Measurements from ENCODE around the gene RBM33.
"Not testable (repeated sequence)": the region's sequence is repeated elsewhere in the genome, so short reads cannot be mapped to it uniquely, and the experiment has no call there.

Gene RBM33

DNA sequence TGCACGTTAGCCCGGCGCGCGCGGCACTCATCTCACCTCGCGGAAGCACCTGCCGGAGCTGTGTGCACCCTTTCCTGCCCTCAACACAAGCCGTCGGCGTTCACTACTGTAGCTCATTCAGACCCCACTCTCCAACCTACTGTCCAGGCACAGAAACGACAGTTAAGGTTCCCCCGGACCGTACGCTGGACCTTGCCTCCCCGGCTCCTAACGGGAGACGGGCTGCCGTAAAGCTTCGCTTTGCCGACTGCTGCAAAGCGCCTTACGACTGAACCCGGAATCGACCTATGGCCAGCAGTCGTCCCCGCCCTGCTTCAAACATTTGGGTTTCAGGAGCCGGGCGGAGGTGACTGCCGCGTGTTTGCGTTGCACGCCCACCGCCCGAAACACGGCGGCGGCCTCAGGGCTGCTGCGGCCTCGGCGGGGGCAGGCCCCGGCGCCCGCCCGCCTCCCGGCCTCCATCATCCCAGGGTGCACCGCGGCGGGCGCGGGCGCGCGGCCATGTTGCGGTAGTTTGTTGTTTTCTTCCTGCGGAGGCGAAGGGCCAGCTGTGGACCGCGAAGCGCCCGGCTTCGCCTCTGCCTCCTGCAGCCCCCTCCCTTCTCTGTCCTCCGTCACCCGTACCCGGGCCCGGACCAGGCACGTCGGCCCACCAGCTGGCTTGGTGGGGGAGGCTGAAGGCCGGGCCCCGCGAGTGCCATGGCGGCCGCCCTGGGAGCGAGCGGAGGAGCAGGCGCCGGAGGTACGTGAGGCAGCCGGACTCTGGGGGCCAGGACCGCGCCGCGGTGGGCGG, at the start of gene RBM33:
TSS of gene RBM33 (plus strand) at position 484 of the 793 bp plus-strand sequence. CDS start at position 700, 216 bp downstream.
- DNase-seq, result peak; percentile 92 to 95
- TF ChIP-seq GATA1 (IDR thresholded peaks at IDR 0.05; ENCODE audit: low read depth, low read length) (no peak), POLR2A (IDR thresholded peaks at IDR 0.05; ENCODE audit: low read length) (peak; percentile 95)

DNA sequence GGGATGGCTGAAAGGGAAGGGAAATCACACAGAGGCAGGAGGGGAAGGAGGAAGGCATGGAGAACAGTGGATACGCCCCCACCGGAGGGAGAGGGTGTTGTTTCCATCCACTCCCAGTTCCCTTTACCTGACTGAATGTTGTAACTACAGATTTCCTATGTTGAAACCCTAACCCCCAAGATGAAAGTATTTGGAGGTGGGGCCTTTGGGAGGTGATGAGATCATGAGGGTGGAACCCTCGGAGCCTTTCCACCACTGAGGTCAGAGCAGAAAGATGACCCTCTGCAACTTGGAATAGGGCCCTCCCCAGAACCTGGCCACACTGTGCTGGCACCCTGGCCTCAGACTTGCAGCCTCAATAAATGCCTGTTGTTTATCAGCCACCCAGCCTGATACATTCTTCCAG, 49.5 kb upstream of the RBM33 start:
- TF ChIP-seq GATA1 (IDR thresholded peaks at IDR 0.05; ENCODE audit: low read depth, low read length), result no peak
- peak in 1 of 2 experiments; percentile 6 for DNase-seq

DNA sequence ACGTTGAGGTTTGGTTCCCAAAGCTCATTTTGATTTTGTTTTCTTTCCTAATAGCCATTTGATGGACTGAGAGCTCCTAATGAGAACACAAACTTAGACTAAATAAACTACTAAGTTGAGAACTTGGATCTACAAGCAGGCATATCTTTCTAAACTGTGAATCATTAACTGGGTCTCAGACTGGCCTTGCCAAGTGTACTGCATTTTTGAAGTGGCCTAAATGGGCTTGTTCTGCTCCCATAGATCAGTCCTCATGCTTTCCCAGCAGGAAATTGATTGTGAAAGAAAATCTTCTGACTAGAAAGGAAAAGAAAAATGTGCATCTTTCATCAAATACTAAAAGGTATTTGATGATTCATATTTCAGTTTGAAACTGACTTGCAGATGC, 46.7 kb upstream of the RBM33 start:
- DNase-seq, result no peak
- no peak for TF ChIP-seq GATA1 (IDR thresholded peaks at IDR 0.05; ENCODE audit: low read depth, low read length)
- no peak for TF ChIP-seq POLR2A (IDR thresholded peaks at IDR 0.05; ENCODE audit: low read length)

DNA sequence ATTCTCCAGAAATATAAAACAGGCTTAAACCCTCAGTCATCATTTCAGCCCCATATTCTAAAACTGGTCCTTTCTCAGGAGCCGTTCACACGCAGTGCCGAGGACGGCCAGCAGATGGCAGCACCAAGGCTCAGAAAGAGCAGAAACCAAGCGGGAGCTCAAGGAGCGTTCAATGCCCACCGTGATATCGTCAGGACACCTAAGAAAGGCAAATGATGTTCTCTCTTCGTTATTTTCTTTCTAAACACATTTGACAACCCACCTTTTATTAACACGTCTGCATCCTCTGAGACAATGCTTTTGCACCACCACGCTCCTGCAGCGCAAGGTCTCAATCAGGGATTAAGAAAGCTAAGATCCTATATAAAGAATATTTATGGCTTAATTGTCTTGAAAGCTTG, 45.7 kb upstream of the RBM33 start:
- peak; percentile 65 to 82 for DNase-seq
- TF ChIP-seq GATA1 (IDR thresholded peaks at IDR 0.05; ENCODE audit: low read depth, low read length), result no peak
- no peak for TF ChIP-seq POLR2A (IDR thresholded peaks at IDR 0.05; ENCODE audit: low read length)

GRCh38 chr7:155602156-155602555, 42.3 kb upstream of the RBM33 start:
- TF ChIP-seq POLR2A (IDR thresholded peaks at IDR 0.05; ENCODE audit: low read length), result no peak
- no peak for TF ChIP-seq GATA1 (IDR thresholded peaks at IDR 0.05; ENCODE audit: low read depth, low read length)
- DNase-seq, result no peak

DNA sequence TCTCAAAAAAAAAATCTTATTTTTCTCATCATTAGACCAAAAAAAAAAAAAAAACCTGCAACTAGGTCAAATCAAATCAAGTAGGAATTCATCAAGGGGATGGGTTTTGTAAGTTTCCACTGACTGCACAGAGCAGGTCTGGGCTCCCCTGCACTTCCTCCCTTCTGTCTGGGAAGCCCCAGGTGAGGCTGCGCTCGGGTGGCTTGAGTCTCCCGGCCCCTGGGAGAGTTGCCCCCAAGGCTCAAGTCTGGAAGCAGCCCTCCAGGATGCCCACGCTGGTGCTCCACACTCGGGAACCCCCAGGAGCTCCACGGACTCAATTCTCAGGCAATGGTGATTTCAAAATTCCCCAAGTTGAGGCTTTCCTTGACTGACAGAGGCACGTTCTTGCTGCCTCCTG, 41.7 kb upstream of the RBM33 start:
- DNase-seq, result no peak
- no peak for TF ChIP-seq GATA1 (IDR thresholded peaks at IDR 0.05; ENCODE audit: low read depth, low read length)
- TF ChIP-seq POLR2A (IDR thresholded peaks at IDR 0.05; ENCODE audit: low read length), result no peak

DNA sequence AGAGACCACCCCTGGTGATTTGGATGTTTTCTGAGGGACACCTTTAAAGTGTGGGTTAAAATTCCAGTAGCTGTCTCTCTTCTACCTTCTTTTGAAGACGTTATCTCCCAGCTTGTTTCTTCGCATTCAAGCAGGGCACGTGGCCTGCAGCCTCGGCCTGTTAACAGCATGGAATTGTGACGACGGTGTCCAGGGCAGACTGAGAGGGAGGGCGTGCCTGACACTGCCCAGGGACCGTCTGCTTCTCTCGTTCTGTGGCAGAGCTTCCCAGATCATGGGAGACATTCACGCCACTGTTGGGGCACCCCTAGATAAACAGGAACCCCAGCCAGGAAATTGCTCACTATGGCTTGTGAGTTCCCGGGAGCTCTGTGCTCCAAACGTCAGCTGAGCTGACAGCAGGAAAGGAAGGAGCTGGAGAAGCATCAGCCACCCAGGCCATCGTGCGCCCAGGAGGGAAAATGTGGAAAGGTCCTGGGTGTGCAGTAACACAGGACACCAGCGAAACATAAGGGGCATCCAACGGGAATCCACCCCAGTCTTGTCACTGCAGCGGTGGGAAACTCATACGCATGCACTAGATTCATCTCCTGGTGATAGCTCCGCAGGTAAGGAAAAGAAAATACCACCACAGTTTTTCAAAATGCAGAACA, 41.1 kb upstream of the RBM33 start:
- no peak for TF ChIP-seq GATA1 (IDR thresholded peaks at IDR 0.05; ENCODE audit: low read depth, low read length)
- TF ChIP-seq POLR2A (IDR thresholded peaks at IDR 0.05; ENCODE audit: low read length), result no peak
- no peak for DNase-seq

DNA sequence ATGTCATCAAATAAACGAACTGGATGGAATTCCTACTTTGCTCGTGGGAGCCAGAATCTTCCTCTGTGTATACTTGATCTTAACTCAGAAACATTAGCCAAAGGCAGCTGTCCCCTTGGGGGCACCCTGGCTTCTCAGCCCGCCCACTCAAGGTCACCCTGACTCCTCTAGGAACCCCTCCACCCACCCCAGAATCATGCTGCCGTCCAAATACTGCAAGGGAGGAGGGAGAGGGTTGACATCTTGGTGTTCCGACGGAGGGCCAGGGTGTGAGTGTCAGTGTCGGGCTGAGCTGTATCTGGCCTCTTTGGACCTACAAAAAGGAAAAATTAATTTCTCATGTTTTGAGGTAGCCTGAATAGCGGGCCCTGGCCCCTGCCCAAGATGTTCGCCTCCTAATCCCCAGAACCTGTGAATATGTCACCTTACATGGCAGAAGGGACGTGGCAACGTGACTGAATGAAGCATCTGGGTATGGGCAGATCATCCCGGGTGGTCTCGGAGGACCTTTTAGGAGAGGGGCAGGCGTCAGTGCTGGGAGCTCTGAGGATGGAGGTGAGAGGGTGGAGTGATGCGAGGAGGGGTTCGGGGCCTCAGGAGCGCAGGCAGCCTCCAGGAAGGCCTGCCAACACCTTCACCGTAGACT, 40.5 kb upstream of the RBM33 start:
- TF ChIP-seq GATA1 (IDR thresholded peaks at IDR 0.05; ENCODE audit: low read depth, low read length) (no peak), POLR2A (IDR thresholded peaks at IDR 0.05; ENCODE audit: low read length) (no peak)
- no peak for DNase-seq

DNA sequence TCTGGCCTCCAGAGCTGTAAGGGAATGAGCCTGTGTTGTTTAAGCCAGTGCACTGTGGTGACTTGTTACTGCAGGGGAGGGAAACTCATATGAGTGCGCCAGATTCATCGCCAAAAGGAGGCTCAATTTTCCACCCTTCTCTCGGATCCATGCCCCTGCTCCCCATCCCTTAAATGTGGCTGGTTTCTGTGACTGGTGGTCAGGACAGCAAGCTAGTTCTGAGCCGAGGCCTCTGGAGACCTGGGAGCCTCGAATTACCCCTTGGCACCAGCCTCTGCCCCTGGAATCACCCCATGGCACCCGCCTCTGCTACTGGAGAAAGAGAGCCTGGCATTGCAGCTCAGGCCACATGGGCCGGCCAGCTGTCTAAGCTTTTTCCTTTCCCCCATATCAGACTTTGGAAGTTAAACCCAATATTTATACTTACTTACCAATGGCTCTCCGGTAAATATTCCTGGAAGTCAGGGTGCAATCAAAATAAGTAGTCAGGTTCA, 39.9 kb upstream of the RBM33 start:
- TF ChIP-seq POLR2A (IDR thresholded peaks at IDR 0.05; ENCODE audit: low read length) (no peak), GATA1 (IDR thresholded peaks at IDR 0.05; ENCODE audit: low read depth, low read length) (no peak)
- no peak for DNase-seq

DNA sequence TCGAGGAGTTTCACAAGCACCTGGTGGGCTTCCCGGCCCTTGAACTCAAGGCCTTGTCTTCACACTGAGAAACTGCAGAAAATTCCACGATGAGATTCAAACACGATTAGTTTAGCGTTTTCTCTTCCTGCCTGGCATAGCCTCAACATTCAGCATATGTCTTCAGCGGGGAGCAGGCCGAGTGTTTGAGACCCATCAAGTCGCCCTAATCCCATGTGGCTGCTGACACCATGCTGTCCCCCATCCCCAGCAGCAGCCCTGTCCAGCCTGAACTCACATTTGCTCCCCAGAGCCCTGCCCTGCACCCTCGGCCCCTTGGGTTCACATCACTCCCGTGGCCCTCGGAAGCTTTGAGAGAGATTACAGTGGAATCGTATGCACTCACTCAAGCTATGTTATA, 35.3 kb upstream of the RBM33 start:
- DNase-seq, result no peak
- TF ChIP-seq POLR2A (IDR thresholded peaks at IDR 0.05; ENCODE audit: low read length), result no peak
- TF ChIP-seq GATA1 (IDR thresholded peaks at IDR 0.05; ENCODE audit: low read depth, low read length), result no peak

- TF ChIP-seq GATA1 (IDR thresholded peaks at IDR 0.05; ENCODE audit: low read depth, low read length), result no peak
- TF ChIP-seq POLR2A (IDR thresholded peaks at IDR 0.05; ENCODE audit: low read length), result no peak
- DNase-seq, result no peak
Measured at GRCh38 chr7:155610633-155611193, 33.7 kb upstream of the RBM33 start.

- no peak for DNase-seq
- TF ChIP-seq GATA1 (IDR thresholded peaks at IDR 0.05; ENCODE audit: low read depth, low read length) (no peak), POLR2A (IDR thresholded peaks at IDR 0.05; ENCODE audit: low read length) (no peak)
Measured at GRCh38 chr7:155611808-155612447, 32.5 kb upstream of the RBM33 start.

DNA sequence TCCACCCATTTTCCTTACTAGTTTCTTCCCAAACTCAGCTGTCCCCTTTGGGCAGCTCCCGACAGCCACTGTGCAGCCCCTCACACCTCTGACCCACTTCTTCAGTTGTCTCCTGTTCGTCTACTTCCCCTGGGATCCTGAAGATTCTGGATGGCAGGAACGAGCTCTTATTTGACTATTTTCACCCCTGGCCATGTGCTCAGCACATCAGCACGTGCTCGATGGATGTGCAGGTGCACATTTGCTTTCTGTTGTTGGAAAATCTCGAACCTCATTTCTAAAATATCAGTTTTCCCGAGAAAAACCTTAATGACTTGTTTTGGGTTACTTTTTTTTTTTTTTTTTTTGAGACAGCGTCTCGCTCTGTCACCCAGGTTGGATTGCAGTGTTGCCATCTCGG, 31.8 kb upstream of the RBM33 start:
- no peak for TF ChIP-seq POLR2A (IDR thresholded peaks at IDR 0.05; ENCODE audit: low read length)
- TF ChIP-seq GATA1 (IDR thresholded peaks at IDR 0.05; ENCODE audit: low read depth, low read length), result no peak
- DNase-seq, result no peak

DNA sequence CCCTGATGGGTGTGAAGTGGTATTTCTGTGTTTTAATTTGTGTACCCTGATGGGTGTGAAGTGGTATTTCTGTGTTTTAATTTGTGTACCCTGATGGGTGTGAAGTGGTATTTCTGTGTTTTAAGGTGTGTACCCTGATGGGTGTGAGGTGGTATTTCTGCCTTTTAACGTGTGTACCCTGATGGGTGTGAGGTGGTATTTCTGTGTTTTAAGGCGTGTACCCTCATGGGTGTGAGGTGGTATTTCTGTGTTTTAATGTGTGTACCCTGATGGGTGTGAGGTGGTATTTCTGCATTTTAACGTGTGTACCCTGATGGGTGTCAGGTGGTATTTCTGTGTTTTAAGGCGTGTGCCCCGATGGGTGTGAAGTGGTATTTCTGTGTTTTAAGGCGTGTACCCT, 29.4 kb upstream of the RBM33 start:
- DNase-seq, result not testable (repeated sequence)
